Ishikawa (cell line): ENCODE measurements around the gene SLC29A2.

Experiments
- CEBPB ChIP-seq: IDR thresholded peaks from 2 replicates; pipeline ENCODE4 v1.6.1; 2012
- EP300 ChIP-seq: IDR thresholded peaks from 2 replicates; pipeline ENCODE4 v1.6.1; 2012; ENCODE audit warnings: borderline replicate concordance
- FOXM1 ChIP-seq: IDR thresholded peaks from 2 replicates; pipeline ENCODE4 v1.6.1; 2012; ENCODE audit warnings: low read depth, borderline replicate concordance
- RAD21 ChIP-seq: IDR thresholded peaks from 2 replicates; pipeline ENCODE4 v1.6.1; 2012; ENCODE audit warnings: low read depth
- TAF1 ChIP-seq: IDR thresholded peaks from 2 replicates; pipeline ENCODE4 v1.6.1; 2012; ENCODE audit warnings: low read depth, mild to moderate bottlenecking
- TCF12 ChIP-seq: IDR thresholded peaks from 2 replicates; pipeline ENCODE4 v1.6.1; 2012; ENCODE audit warnings: low read depth
- TEAD4 ChIP-seq: IDR thresholded peaks from 2 replicates; pipeline ENCODE4 v1.6.1; 2012
- YY1 ChIP-seq: IDR thresholded peaks from 2 replicates; pipeline ENCODE4 v1.6.1; 2012; ENCODE audit warnings: low read depth
- TF ChIP-seq, protein P1 (sequence below): IDR thresholded peaks from 2 replicates; pipeline ENCODE4 v1.6.1; 2012; ENCODE audit warnings: low read depth, mild to moderate bottlenecking

DNA sequence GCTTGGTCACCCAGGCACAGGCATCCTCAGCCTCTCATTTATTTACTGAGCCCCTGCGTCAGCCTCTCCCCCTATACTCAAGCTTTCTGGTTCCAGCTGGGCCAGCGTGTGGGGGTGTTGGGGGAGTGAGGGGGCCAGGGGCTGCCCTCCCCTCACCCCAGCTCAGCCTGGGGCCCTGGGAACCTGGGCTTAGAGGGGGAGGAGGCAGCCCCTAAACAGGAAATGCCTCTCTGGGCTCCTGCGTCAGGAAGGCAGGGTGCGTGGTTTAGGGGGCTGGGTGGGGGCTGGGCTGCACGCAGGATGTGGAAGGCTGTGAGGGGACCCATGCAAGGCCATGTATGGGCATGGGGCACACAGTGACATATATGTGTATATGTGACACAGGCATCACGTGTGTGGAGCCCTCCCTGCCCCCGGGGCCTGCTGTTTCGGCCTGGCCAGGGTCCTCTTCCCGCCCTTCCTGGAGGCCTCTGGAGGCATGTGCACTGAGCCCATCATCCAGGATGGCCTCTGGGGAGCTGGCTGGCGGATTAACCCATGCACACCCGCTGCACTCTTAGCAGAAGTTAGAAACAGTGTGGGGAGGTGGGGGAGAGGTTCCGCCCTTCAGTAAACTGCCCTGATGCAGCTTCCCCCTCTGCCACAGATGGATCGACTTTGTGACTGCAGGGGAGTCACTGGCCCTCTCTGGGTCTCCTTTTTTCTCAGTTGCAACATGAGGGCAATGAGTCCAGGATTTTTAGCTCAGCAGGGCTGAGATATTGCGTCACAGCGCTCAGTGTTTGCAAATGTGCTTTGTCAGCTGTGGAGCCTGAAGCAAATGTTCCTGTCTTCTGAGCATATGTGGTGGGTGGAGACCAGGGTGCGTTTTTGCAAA, 53.6 kb downstream of the SLC29A2 start:
- TF ChIP-seq, protein P1, sequence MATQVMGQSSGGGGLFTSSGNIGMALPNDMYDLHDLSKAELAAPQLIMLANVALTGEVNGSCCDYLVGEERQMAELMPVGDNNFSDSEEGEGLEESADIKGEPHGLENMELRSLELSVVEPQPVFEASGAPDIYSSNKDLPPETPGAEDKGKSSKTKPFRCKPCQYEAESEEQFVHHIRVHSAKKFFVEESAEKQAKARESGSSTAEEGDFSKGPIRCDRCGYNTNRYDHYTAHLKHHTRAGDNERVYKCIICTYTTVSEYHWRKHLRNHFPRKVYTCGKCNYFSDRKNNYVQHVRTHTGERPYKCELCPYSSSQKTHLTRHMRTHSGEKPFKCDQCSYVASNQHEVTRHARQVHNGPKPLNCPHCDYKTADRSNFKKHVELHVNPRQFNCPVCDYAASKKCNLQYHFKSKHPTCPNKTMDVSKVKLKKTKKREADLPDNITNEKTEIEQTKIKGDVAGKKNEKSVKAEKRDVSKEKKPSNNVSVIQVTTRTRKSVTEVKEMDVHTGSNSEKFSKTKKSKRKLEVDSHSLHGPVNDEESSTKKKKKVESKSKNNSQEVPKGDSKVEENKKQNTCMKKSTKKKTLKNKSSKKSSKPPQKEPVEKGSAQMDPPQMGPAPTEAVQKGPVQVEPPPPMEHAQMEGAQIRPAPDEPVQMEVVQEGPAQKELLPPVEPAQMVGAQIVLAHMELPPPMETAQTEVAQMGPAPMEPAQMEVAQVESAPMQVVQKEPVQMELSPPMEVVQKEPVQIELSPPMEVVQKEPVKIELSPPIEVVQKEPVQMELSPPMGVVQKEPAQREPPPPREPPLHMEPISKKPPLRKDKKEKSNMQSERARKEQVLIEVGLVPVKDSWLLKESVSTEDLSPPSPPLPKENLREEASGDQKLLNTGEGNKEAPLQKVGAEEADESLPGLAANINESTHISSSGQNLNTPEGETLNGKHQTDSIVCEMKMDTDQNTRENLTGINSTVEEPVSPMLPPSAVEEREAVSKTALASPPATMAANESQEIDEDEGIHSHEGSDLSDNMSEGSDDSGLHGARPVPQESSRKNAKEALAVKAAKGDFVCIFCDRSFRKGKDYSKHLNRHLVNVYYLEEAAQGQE = no peak
- TF ChIP-seq YY1 = no peak
- no peak for TF ChIP-seq EP300
- no peak for TF ChIP-seq TEAD4
- no peak for TF ChIP-seq TAF1
- TF ChIP-seq TCF12 = no peak
- no peak for TF ChIP-seq RAD21
- peak; percentile 77 for TF ChIP-seq CEBPB
- TF ChIP-seq FOXM1 = no peak
